Body of pancreas (tissue), 4 donors: ENCODE data around the gene GUCA2B.

Experiments
- POLR2A ChIP-seq, 3 donors: fragments of 450-650 bp; IDR thresholded peaks; one replicate each; pipeline ENCODE4 v1.6.1; 2016; ENCODE audit warnings: antibody characterized with exemption in 3 of 3, mild to moderate bottlenecking in 2 of 3
- TF ChIP-seq, protein P1 (sequence below), 7 experiments: fragments of 450-650 bp in 4 of 7; fragments of 200-600 bp in 3 of 7; sonication (generic) in 3 of 7; IDR thresholded peaks; one replicate each; pipeline ENCODE4 v1.5.1; 2016 to 2019; ENCODE audit warnings: antibody characterized with exemption in 7 of 7

DNA sequence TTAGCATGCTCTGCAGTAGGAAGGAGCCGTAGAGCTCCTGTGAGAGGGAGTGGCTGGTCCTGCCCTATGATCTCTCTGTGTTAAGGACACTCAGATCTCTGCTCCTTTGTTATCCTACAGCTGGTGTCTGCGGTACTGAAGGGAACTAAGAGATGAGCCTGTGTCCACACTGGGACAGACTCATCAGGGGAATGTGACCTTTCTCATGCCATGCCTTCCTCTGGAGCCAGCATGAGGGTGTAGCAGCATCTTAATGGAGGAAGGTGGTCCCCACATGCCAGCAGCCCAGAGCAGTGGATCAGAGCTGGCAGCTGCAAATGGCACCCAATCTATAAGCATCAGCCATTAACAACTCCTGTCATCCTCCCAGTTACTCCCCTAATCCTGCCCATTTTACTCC is 24.7 kb upstream of the GUCA2B start:
- TF ChIP-seq, protein P1, sequence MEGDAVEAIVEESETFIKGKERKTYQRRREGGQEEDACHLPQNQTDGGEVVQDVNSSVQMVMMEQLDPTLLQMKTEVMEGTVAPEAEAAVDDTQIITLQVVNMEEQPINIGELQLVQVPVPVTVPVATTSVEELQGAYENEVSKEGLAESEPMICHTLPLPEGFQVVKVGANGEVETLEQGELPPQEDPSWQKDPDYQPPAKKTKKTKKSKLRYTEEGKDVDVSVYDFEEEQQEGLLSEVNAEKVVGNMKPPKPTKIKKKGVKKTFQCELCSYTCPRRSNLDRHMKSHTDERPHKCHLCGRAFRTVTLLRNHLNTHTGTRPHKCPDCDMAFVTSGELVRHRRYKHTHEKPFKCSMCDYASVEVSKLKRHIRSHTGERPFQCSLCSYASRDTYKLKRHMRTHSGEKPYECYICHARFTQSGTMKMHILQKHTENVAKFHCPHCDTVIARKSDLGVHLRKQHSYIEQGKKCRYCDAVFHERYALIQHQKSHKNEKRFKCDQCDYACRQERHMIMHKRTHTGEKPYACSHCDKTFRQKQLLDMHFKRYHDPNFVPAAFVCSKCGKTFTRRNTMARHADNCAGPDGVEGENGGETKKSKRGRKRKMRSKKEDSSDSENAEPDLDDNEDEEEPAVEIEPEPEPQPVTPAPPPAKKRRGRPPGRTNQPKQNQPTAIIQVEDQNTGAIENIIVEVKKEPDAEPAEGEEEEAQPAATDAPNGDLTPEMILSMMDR (IDR thresholded peaks at IDR 0.05), result no peak
- TF ChIP-seq POLR2A (IDR thresholded peaks at IDR 0.05), result no peak
